NCI-H146 (cell line): ENCODE results near the gene PRRT2.

Experiments
- DNase-seq: peaks from one replicate; lab custom pipeline; 2025; lab: John Stamatoyannopoulos, UW

The PRRT2 gene

GRCh38 chr16:29835926-29836325 is 23.9 kb downstream of the PRRT2 start:
- no peak for DNase-seq

DNA sequence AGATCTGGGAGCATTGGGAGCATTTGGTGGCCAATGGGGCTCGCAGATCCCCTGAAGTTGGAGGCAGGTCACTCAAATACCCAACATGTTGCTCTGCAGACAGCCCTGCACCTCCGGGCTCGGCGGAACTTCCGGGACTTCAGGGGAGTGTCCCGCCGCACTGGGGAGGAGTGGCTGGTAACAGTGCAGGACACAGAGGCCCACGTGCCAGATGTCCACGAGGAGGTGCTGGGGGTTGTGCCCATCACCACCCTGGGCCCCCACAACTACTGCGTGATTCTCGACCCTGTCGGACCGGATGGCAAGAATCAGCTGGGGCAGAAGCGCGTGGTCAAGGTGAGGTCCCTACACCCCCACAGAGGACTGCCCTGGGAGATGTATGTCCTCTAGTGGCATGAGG is 24.6 kb downstream of the PRRT2 start:
- no peak for DNase-seq

- DNase-seq, result no peak
These were observed 25.8 kb downstream of the PRRT2 start for GRCh38 chr16:29837841-29838240.

- DNase-seq, result no peak
These were observed 27.8 kb downstream of the PRRT2 start for GRCh38 chr16:29839822-29840221.

DNA sequence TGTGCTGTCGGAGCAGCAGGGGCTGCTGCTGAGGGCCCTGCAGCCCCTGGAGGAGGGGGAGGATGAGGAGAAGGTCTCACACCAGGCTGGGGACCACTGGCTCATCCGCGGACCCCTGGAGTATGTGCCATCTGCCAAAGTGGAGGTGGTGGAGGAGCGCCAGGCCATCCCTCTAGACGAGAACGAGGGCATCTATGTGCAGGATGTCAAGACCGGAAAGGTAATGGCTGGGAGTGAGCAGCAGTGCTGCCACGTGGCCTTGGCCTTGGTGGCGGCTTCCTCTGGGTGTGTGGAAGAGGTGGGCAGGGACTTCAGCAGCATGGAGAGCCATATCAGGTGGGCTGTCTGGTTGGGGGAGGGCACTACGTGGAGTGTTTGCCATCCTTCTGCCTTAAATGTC is 28.2 kb downstream of the PRRT2 start:
- no peak for DNase-seq

DNA sequence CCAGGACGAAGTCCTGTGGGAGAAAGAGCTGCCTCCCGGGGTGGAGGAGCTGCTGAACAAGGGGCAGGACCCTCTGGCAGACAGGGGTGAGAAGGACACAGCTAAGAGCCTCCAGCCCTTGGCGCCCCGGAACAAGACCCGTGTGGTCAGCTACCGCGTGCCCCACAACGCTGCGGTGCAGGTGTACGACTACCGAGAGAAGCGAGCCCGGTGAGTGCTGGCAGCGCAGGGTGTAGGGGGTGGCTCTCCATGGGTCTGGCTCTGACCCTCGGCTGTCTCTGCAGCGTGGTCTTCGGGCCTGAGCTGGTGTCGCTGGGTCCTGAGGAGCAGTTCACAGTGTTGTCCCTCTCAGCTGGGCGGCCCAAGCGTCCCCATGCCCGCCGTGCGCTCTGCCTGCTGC is 29.6 kb downstream of the PRRT2 start:
- DNase-seq, result no peak

- DNase-seq, result no peak
These were observed 30.8 kb downstream of the PRRT2 start for GRCh38 chr16:29842732-29843346.

DNA sequence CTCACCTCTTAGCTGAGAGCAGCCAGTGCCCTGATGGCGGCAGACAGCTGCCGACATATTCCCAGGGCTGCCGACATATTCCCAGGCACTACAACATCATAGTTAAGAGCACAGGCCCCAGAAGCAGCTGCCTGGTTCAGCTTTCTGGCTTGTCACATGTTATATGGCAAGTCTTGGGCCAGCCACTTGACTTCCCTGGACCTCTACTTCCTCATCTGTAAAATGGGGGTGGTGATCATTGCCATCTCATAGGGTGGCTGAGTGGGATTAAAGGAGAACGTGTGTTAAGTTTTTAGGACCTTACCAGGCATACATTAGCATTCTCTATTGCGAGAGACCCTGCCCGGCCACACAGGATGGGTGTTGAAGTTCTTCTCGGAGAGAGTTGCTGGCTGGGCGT is 31.9 kb downstream of the PRRT2 start:
- no peak for DNase-seq

DNA sequence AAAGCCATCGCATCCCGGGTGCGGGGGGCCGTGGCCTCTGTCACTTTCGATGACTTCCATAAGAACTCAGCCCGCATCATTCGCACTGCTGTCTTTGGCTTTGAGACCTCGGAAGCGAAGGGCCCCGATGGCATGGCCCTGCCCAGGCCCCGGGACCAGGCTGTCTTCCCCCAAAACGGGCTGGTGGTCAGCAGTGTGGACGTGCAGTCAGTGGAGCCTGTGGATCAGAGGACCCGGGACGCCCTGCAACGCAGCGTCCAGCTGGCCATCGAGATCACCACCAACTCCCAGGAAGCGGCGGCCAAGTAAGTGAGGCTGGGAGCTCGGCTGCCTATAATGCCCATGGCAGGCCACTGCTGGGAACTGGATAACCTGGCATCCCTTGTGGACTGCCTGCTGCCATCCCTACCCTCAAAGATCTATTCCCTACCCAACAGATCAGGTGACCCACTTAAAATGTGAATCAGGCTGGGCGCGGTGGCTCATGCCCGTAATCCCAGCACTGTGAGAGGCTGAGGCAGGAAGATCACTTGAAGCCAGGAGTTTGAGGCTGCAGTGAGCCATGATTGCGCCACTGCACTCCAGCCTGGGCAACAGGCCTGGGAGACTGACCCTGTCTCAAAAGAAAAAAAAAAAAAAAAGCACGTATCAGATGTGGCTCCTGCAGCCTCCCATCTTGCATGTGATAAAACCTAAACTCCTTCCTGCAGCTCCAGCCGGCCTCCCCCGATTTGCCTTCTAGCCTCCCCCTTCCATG is 32.8 kb downstream of the PRRT2 start:
- no peak for DNase-seq

GRCh38 chr16:29845656-29846055 is 33.7 kb downstream of the PRRT2 start:
- DNase-seq, result no peak

- peak; percentile 61 for DNase-seq
These were observed 36.7 kb downstream of the PRRT2 start for GRCh38 chr16:29848420-29849297.

DNA sequence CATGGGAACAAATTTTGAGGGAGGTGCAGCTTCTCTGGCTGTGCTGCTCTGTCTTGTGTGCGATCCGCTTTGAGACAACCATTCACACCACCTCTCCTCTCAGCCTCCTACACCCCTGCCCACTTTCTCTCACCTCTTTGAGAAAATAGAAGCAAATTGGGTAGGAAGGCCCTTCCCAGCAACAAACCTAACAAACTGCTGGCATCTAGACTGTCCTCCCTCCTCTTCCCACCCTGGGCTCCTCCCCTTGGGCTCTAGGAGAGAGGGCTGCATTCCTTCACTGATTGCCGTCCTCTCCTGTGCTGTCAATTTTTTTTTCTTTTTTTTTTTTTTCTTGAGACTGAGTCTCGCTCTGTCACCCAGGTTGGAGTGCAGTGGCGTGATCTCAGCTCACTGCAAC is 37.5 kb downstream of the PRRT2 start:
- DNase-seq, result no peak

DNA sequence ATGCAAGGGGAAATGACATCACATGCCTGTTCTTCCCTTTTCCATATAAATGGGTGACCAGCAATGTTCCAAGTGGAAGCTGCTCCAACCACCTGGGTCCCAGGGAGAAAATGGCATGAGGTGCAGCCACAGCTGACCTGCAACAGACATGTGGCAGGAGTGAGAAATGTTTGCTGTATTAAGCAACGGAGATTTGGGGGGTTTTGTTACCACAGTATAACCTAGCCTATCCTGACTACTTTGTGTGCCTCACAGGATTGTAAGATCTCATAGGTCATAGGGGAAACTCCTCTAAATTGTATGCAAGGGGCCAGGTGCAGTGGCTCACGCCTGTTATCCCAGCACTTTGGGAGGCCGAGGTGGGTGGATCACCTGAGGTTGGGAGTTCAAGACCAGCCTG is 39.0 kb downstream of the PRRT2 start:
- no peak for DNase-seq

DNA sequence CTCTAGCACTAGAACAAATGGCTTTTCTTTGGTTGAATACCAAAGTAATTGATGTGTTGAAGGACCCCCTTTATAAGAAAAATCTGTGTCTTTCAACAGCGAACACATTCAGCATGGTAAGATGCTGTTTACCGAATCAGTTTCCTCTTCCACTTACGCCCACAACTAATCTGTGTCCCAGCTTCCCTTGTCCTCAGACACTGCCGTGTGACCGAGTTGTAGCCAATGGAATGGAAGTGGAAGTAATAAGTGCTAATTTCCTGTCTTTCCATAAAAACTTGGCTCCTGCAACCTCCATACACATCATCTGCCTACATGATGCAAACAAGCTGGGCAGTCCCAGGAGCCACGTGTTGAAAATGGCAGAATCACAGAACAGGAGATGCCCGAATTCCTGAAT is 40.7 kb downstream of the PRRT2 start:
- no peak for DNase-seq

GRCh38 chr16:29854520-29855100 is 42.6 kb downstream of the PRRT2 start:
- DNase-seq, result no peak

GRCh38 chr16:29857133-29857760 is 45.3 kb downstream of the PRRT2 start:
- DNase-seq, result no peak

- no peak for DNase-seq
These were observed 46.3 kb downstream of the PRRT2 start for GRCh38 chr16:29858149-29858849.

GRCh38 chr16:29858974-29859373 is 47.0 kb downstream of the PRRT2 start:
- DNase-seq, result no peak

- no peak for DNase-seq
These were observed 48.2 kb downstream of the PRRT2 start for GRCh38 chr16:29860218-29860617.

GRCh38 chr16:29862383-29862883 is 50.4 kb downstream of the PRRT2 start:
- peak; percentile 52 for DNase-seq
